Measurements from ENCODE around the gene HNRNPLL.

- TF ChIP-seq POLR2A (IDR thresholded peaks at IDR 0.05) (no peak), CTCF (IDR thresholded peaks at IDR 0.05) (no peak)
Measured at GRCh38 chr2:38552259-38552658, 50.5 kb downstream of the HNRNPLL start.
